GM19328 (cell line): Measurements from ENCODE around the gene GALNT12.

ENCODE experiments used
- ATAC-seq: cut with Tn5 transposase; IDR thresholded peaks from one replicate; pipeline ENCODE4 v1.9.1; 2021; ENCODE audit warnings: mild to moderate bottlenecking, moderate library complexity; ENCODE audit not compliant: unreplicated experiment

GALNT12 gene

GRCh38 chr9:98807070-98807813 lies at the start of gene GALNT12:
TSS of gene GALNT12 (plus strand) at chr9:98807670. CDS start at chr9:98807699, 29 bp downstream.
- ATAC-seq: no peak

- no peak for ATAC-seq
Measured at GRCh38 chr9:98760231-98760630, 47.2 kb upstream of the GALNT12 start.

GRCh38 chr9:98763986-98764745 lies 43.3 kb upstream of the GALNT12 start:
- ATAC-seq: no peak

- ATAC-seq: no peak
Measured at GRCh38 chr9:98765256-98765655, 42.2 kb upstream of the GALNT12 start.

- no peak for ATAC-seq
Measured at GRCh38 chr9:98766586-98766985, 40.9 kb upstream of the GALNT12 start.

GRCh38 chr9:98767196-98767595 lies 40.3 kb upstream of the GALNT12 start:
- ATAC-seq: no peak

- no peak for ATAC-seq
Measured at GRCh38 chr9:98767915-98768314, 39.6 kb upstream of the GALNT12 start.

- ATAC-seq: no peak
Measured at GRCh38 chr9:98768344-98768743, 39.1 kb upstream of the GALNT12 start.

GRCh38 chr9:98770717-98771116 lies 36.8 kb upstream of the GALNT12 start:
- no peak for ATAC-seq

- no peak for ATAC-seq
Measured at GRCh38 chr9:98771209-98771874, 36.1 kb upstream of the GALNT12 start.

- no peak for ATAC-seq
Measured at GRCh38 chr9:98772364-98773155, 34.9 kb upstream of the GALNT12 start.

- ATAC-seq: no peak
Measured at GRCh38 chr9:98773721-98774120, 33.7 kb upstream of the GALNT12 start.

- ATAC-seq: no peak
Measured at GRCh38 chr9:98774746-98775145, 32.7 kb upstream of the GALNT12 start.

GRCh38 chr9:98775831-98776441 lies 31.5 kb upstream of the GALNT12 start:
- ATAC-seq: no peak

GRCh38 chr9:98777618-98778017 lies 29.9 kb upstream of the GALNT12 start:
- no peak for ATAC-seq

GRCh38 chr9:98778251-98778650 lies 29.2 kb upstream of the GALNT12 start:
- ATAC-seq: no peak

- ATAC-seq: no peak
Measured at GRCh38 chr9:98778711-98779530, 28.5 kb upstream of the GALNT12 start.

GRCh38 chr9:98780059-98780749 lies 27.3 kb upstream of the GALNT12 start:
- ATAC-seq: no peak
